ENCODE data around the gene DEAF1.

DEAF1 gene

DNA sequence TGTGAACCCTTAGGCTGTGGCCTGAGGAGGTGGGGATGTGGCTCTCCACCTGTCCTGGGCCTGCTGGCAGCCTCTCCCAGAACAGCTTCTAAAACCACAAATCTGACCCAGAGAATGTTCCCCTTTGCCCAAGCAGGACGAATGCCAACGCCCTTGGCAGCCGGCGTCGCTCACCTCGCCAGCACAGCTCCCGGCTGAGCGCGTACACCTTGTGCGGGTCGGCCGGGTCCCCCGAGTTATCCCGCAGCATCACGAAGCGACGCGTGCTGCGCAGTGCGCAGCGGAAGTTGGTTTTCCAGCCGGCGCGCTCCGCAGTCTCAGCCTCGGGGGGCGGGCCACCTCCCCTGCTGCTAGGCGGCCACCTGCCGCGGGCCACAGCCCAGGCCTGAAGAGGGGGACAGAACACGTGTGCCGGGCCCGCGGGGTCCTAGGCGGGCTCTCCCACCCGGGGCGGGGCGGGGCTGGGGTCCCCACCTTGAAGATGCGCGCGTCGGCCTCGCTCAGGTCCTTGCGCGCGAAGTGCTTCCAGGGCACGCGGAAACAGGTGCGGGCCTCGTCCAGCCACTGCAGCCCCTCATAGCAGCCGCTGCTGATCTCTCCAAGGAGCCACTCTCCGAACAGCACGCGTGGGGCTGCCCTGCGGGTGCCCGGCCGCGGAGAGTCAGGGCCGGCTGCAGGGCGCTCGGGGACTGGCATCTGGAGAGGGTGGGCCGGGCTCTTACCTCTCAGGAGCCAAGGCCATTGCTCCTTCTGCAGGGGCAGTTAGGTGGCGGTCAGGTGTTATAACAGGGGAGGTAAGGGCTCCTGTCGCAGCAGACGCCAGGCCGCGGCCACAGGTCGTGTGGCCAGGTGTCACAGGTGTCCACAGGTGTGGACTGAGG, 80.2 kb downstream of the DEAF1 start:
- in situ Hi-C loops (cut with HindIII; ENCODE audit: low sequenced_read_pairs) = no loop called here

- in situ Hi-C loops (cut with HindIII; ENCODE audit: low sequenced_read_pairs) = no loop called here
These were observed 80.9 kb downstream of the DEAF1 start for GRCh38 chr11:614021-614622.

- in situ Hi-C loops (cut with HindIII; ENCODE audit: low sequenced_read_pairs) = no loop called here
These were observed 81.6 kb downstream of the DEAF1 start for GRCh38 chr11:613369-613968.

DNA sequence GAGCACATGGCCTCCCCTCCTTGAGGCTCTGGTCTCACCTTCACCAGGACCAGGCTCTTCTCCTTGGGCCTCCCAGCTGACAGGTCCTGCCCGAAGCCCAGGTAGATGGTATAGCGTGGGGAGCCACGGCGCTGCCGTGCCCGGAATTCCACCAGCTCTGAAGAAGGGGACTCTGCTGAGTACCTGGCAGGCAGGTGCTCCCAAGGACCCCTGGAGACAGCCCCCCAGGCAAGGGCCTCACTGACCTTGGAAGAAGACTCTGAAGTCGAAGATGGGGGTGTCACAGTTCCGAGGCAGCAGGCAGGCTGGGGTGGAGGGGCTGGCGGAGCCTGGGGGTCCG, 82.1 kb downstream of the DEAF1 start:
- in situ Hi-C loops (cut with HindIII; ENCODE audit: low sequenced_read_pairs) = no loop called here

DNA sequence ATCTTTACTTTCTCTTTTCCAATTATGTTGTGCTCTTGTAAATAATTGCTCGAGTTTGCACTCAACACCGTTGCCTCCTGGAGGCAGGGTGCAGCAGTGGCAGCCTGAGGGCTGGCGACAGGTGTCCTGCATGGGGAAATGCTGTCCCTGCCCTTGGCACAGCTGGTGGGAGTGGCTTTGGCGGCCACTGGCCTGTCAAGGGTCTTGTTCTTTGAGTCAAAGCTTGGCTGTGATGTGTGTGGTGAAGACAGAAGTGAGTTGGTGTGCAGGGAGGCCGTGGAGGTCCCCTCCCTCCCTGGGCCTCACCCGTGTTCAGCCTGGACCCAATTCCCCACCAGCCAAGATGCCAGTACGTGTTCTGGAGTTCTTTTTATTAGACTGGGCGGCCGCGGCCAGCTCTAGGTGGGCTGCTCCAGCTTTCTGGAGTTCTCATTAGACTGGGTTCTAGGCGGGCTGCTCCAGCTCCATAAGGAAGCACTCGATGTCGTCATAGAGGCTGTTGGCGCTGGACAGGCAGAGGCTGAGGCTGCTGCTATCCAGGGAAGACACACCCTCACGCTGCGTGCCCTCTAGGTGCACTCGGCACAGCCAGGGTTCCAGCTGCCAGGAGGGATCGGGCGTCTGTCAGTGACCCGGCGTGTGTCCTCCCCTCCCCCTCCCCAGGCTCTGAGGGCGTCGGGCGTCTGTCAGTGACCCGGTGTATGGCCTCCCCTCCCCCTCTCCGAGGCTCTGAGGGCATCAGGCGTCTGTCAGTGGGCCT, 82.6 kb downstream of the DEAF1 start:
- in situ Hi-C loops (cut with HindIII; ENCODE audit: low sequenced_read_pairs) = no loop called here

DNA sequence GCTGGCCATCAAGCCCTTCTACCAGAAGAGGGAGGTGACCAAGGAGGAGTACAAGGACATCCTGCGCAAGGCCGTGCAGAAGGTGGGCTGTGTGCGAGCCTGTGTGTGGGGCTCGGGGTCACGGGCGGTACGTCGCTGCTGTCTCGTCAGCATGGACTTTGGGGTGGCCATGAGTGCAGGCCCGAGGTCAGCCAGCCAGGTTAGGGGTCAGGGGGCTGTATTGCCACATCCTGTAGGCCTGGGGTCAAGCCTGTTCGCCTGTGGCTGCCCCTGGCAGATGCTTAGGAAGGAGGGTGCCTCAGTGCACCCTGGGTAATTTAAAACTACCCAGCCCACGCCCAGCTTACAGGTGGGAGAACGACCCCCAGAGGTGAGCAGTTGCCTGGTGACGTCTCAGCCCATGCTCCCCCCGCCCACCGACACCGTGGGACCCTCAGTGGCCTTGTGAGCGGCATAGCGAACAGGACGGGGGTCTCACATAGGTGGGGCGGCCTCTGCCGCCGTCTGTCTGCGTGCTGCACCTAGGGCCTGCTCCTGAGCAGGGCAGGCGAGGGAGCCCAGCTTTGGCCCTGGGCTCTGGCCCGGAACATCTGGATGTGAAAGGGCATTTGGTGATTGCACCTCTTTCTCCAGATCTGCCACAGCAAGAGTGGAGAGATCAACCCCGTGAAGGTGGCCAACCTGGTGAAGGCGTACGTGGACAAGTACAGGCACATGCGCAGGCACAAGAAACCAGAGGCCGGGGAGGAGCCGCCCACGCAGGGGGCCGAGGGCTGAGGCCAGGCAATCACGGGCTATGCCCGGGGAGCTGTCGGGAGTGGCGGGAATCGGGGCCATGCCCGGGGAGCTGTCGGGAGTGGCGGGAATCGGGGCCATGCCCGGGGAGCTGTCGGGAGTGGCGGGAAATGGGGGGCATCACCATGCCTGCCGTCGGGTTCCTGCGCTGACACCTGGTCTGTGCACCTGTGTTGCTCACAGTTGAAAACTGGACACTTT, 83.7 kb downstream of the DEAF1 start:
- in situ Hi-C loops (cut with HindIII; ENCODE audit: low sequenced_read_pairs) = no loop called here

GRCh38 chr11:610146-610801, 84.7 kb downstream of the DEAF1 start:
- in situ Hi-C loops (cut with HindIII; ENCODE audit: low sequenced_read_pairs) = no loop called here

DNA sequence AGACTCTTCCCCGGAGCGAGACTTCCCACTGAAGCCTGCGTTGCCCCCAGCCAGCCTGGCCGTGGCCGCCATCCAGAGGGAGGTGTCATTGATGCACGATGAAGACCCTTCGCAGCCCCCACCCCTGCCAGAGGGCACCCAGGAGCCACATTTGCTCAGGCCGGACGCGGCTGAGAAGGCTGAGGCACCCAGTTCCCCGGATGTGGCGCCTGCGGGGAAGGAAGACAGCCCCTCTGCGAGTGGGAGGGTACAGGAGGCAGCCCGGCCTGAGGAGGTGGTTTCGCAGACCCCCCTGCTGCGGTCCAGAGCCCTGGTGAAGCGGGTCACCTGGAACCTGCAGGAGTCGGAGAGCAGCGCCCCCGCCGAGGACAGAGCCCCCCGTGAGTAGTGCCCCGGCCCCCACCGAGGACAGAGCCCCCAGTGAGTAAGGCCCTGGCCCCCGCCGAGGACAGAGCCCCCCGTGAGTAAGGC, 85.6 kb downstream of the DEAF1 start:
- in situ Hi-C loops (cut with HindIII; ENCODE audit: low sequenced_read_pairs) = no loop called here

- in situ Hi-C loops (cut with HindIII; ENCODE audit: low sequenced_read_pairs) = no loop called here
These were observed 86.2 kb downstream of the DEAF1 start for GRCh38 chr11:608791-609251.

- in situ Hi-C loops (cut with HindIII; ENCODE audit: low sequenced_read_pairs) = no loop called here
These were observed 86.9 kb downstream of the DEAF1 start for GRCh38 chr11:607971-608659.

- in situ Hi-C loops (cut with HindIII; ENCODE audit: low sequenced_read_pairs) = no loop called here
These were observed 87.8 kb downstream of the DEAF1 start for GRCh38 chr11:607020-607780.

- in situ Hi-C loops (cut with HindIII; ENCODE audit: low sequenced_read_pairs) = no loop called here
These were observed 88.8 kb downstream of the DEAF1 start for GRCh38 chr11:606245-606644.

GRCh38 chr11:605286-606129, 89.5 kb downstream of the DEAF1 start:
- in situ Hi-C loops (cut with HindIII; ENCODE audit: low sequenced_read_pairs) = no loop called here

DNA sequence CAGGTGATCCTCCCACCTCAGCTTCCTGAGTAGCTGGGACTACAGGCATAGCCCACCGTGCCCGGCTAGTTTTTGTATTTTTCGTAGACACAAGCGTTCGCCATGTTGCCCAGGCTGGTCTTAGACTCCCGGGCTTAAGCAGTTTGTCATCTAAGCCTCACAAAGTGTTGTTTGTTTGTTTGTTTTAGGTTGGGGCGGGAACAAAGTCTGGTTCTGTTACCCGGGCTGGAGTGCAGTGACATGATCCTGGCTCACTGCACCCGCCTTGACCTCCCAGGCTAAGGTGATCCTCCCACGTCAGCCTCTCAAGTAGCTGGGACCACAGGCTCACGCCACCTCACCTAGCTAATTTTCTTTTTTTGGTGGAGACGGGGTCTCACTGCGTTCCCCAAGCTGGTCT, 91.9 kb downstream of the DEAF1 start:
- in situ Hi-C loops (cut with HindIII; ENCODE audit: low sequenced_read_pairs) = no loop called here

GRCh38 chr11:601573-602245, 93.3 kb downstream of the DEAF1 start:
- in situ Hi-C loops (cut with HindIII; ENCODE audit: low sequenced_read_pairs) = no loop called here

DNA sequence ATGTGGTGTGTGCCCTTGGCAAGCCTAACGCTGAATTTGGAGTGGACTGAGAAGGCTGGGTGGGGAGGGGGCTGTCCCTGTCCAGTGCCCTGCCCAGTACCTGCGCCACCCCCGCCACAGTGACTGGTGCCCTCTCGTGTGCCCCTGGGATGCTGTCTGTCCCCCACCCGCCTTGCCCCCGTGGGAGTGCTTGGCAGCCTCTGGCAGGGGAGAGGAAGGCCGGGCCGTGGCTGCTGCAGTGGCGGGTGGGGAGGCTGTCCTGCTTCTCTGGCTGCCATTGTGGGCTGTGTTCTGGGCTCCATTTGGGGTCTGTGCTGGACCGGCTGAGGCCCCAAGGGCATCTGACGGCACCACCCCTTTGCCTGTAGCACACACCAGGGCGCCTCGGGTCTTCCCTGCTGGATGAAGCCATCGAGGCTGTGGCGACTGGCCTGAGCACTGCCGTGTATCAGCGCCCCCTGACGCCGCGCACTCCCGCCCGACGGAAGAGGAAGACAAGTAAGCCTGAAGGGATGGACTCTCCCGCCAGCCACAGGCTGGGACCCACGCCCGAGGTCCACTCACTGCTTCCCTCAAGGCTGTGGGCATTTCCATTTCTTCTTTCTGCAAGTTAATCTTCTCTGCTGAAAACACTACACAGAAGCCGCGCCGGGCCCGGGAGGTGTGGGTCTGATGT, 96.9 kb downstream of the DEAF1 start:
- in situ Hi-C loops (cut with HindIII; ENCODE audit: low sequenced_read_pairs) = no loop called here
